Activated CD8-positive, alpha-beta memory T cell treated with anti-CD3 and anti-CD28 coated beads, Interleukin-2, amount 50 U/mL, for 24 hours (primary cell): ENCODE measurements around the gene BECN2.
A peak's percentile ranks its signal among the peaks of the same experiment; 100 is the strongest.
"Not testable (repeated sequence)": the region's sequence is repeated elsewhere in the genome, so short reads cannot be mapped to it uniquely, and the experiment has no call there.

Experiments used
- DNase-seq: peaks from one replicate; pipeline ENCODE4 v3.0.0-alpha.2; 2020; ENCODE audit errors: extremely low read depth

The BECN2 gene

GRCh38 chr1:241979071-241979470, 21.5 kb downstream of the BECN2 start:
- no peak for DNase-seq

DNA sequence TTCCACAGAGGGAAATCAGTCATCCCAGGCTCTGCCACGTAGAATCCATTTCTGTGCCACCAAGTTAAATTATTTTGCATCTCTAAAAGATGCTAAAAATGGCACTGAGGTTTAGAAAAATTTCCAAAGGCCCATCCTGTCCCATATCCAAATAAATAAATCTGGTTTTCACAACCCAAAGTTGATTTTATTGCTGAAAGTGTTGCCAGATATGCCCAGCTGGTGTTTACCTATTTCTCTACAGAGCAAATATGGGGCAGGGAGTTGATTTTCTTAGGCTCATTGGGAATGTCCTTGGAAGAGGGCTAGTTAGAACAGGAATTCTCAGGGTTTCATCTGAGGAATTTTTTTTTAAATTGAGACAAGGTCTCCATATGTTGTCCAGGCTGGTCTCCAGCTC, 22.4 kb downstream of the BECN2 start:
- no peak for DNase-seq

DNA sequence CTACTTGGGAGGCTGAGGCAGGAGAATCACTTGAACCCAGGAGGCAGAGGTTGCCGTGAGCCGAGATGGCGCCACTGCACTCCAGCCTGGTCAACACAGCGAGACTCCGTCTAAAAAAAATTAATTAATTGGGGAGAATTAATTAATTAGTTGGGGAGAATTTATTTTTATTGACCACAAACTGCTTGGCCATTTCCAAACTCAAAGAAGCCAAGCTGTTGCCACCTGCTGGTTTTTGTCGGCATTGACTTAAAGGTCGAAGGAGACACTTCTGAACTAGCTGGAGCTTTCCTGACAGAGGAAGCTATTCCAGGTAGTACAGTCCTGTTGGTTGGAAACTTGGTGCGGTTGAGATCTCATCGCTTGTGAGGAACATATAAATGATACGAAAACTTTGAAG, 28.2 kb downstream of the BECN2 start:
- no peak for DNase-seq

GRCh38 chr1:241988389-241988930, 30.9 kb downstream of the BECN2 start:
- DNase-seq, result not testable (repeated sequence)

- no peak for DNase-seq
Measured at GRCh38 chr1:241990040-241990439, 32.5 kb downstream of the BECN2 start.

GRCh38 chr1:241992734-241993133, 35.2 kb downstream of the BECN2 start:
- no peak for DNase-seq

GRCh38 chr1:241994171-241994570, 36.6 kb downstream of the BECN2 start:
- no peak for DNase-seq

DNA sequence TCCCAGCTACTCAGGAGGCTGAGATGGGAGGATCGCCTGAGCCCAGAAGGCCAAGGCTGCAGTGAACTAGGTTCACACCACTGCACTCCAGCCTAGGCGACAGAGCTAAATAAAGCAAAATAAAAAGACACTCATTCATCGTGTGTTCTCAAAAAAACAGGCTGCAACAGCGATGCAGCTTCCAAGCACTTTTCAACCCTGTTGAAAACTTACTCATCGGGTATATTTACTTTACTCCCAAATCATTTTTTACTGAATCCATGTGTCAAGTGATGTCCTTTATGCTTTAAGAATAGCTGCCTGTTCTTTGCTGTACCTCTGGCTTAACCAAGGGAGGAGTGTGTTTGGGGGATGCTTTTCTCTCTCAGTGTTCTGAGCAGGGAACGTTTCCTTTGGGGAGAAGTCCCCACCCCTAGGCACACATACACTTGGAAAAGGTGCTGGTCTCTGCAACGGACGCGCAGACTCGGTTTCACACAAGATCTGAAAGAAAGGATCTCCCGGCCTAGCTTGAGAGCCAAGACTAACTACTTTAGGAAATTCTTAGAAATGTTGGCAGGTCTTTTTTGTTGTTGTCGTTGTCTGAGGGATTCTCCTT, 39.9 kb downstream of the BECN2 start:
- no peak for DNase-seq

DNA sequence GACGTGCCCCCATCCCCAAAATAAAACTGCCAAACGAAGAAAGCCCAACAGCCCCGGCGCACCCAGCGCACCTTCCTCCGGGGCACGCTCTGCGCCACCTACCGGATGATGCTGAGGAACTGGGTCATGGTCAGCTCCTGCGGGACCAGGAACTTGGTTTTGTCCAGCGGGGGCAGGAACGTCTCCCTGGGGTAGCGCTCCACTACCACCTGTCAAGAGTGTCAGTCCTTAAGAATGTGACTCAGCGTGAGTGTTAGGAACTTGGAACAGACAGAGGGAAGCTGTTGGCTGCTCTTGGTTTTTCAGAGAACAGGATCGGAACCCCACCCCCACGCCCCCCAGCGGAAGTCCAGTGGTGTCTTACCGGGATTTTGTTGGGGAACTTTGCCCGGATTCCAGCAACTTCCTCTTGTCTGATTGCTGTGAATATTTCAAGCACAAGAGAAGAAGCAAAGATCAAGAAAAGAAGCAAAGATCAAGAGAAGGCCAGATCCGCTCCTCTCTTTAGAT, 40.9 kb downstream of the BECN2 start:
- peak; percentile 17 for DNase-seq

DNA sequence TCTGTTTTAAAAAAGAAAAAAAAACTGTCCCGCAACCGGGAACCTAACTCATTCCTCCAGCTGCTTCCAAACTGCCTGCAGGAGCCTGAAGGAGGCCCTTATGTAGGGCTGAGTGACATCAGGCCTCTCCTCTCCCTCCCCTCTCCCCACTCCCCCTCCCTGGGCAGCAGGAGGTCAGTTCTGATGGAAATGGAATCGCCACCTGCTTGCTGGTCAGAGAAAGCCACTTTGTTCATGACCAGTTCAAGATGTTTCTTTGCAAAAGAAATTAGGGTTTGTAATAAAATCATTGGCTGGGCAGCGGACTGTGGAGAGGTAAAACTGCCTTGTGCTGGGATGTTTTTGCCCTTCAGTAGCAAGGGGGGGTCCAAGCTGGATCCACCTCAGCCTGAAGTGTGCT, 41.5 kb downstream of the BECN2 start, which contains the start of gene MAP1LC3C:
Gene MAP1LC3C (minus strand): TSS at position 73 of the 400 bp plus-strand sequence. CDS start 90 bp downstream, outside the sequence.
- no peak for DNase-seq

DNA sequence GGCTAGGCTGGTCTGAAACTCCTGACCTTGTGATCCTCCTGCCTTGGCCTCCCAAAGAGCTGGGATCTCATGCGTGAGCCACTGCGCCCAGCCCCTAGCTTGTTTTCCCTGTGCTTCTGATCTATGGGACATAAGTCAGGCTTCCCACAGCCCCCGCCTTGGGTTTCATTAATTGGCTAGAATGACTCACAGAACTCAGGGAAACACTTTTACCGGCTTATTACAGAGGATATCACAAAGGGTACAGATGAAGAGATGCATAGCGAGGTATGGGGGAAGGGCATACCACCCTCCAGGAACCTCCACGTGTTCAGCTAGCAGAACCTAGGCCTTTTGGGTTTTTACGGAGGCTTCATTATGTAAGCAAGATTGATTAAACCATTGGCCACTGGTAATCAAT, 42.9 kb downstream of the BECN2 start:
- DNase-seq, result no peak

DNA sequence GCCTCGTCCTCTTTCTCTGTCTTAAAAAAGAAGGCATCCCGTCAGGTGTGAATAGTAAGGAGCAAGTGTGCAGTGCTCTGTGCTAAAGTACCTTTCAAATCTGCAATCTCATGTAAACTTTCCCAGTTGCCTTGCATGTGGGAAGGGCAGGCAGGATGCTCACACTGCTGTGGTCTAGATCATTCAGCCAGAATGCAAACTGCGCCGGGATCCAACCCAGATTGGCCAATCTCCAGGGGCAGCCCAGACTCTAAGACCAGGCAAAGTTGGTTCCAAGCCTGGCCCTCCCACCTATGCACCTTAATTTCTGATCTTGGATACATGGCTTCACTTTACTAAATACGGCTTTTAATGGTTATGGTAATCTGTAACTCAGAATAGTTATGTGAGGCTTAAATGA, 44.5 kb downstream of the BECN2 start:
- DNase-seq, result no peak

GRCh38 chr1:242002510-242002909, 44.9 kb downstream of the BECN2 start:
- DNase-seq, result no peak

DNA sequence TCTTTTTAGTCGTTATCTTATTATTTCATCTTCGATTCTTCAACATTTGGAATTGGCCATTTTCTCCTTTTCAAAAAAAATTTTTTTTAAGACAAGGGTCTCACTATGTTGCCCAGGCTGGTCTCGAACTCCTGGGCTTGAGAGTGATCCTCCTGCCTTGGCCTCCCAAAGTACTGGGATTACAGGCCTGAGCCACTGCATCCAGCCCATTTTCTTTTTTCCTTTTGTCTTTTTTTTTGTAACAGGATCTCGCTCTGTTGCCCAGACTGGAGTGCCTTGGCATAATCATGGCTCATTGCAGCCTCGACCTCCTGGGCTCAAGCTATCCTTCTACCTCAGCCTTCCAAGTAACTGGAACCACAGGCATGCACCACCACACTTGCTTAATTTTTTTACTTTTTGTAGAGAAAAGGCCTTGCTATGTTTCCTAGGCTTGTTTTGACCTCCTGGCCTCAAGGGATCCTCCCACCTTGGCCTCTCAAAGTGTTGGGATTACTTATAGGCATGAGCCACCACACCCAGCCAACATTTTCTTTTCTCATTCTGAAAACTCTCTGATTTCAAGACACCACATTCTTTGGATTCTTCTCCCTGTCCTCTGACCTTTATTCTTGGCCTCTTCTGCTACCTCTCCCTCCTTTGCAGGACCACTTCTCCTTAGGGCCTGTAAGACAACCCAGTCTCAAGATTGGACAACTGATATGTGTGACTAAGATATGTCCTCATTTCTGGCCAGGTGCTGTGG, 47.4 kb downstream of the BECN2 start:
- no peak for DNase-seq

DNA sequence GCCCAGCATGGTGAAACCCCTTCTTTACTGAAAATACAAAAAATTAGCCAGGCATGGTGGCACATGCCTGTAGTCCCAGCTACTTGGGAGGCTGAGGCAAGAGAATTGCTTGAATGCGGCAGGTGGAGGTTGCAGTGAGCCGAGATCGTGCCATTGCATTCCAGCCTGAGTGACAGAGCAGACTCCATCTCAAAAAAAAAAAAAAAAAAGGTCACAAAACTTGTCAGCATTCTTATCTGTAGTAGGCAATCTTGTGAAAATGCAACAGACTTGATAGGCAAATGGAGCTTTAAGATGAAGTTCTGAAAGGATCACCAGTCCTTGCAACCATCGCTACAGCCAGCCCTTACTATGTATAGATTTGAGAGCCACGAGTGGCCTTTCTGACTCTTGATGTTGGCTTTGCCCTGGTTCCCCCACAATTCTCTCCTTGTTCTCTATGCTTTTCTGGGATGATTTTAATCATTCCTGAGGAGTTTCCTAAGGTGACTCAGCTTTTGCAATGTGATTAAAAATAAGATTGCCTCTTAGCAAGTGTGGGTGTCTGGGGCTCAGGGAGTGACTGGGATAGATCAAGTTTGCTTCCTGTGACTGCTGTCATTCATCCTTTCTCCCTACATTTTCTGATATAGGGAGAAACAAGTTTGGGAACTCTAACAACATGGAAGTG, 48.4 kb downstream of the BECN2 start:
- no peak for DNase-seq

- DNase-seq, result no peak
Measured at GRCh38 chr1:242006976-242007375, 49.4 kb downstream of the BECN2 start.
